HL-60 (cell line): Measurements from ENCODE around the gene ZFAND6.

Experiments
- GABPA ChIP-seq: IDR thresholded peaks from 2 replicates; pipeline ENCODE4 v1.6.1; 2012; ENCODE audit warnings: low read depth
- POLR2AphosphoS5 ChIP-seq: IDR thresholded peaks from 2 replicates; pipeline ENCODE4 v1.6.1; 2012; ENCODE audit warnings: low read depth
- REST ChIP-seq: IDR thresholded peaks from 2 replicates; pipeline ENCODE4 v1.6.1; 2012; ENCODE audit warnings: low read depth; ENCODE audit not compliant: insufficient replicate concordance
- SPI1 ChIP-seq: IDR thresholded peaks from 2 replicates; pipeline ENCODE4 v1.6.1; 2012; ENCODE audit warnings: low read depth, mild to moderate bottlenecking, borderline replicate concordance
- TF ChIP-seq, protein P1 (sequence below): IDR thresholded peaks from one replicate; pipeline ENCODE4 v1.5.1; 2011; ENCODE audit warnings: low read length, control low read depth, inconsistent platforms; ENCODE audit not compliant: insufficient read depth

- TF ChIP-seq, protein P1, sequence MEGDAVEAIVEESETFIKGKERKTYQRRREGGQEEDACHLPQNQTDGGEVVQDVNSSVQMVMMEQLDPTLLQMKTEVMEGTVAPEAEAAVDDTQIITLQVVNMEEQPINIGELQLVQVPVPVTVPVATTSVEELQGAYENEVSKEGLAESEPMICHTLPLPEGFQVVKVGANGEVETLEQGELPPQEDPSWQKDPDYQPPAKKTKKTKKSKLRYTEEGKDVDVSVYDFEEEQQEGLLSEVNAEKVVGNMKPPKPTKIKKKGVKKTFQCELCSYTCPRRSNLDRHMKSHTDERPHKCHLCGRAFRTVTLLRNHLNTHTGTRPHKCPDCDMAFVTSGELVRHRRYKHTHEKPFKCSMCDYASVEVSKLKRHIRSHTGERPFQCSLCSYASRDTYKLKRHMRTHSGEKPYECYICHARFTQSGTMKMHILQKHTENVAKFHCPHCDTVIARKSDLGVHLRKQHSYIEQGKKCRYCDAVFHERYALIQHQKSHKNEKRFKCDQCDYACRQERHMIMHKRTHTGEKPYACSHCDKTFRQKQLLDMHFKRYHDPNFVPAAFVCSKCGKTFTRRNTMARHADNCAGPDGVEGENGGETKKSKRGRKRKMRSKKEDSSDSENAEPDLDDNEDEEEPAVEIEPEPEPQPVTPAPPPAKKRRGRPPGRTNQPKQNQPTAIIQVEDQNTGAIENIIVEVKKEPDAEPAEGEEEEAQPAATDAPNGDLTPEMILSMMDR, result no peak
- no peak for TF ChIP-seq POLR2AphosphoS5
- TF ChIP-seq REST, result no peak
- TF ChIP-seq GABPA, result no peak
- no peak for TF ChIP-seq SPI1
Measured at GRCh38 chr15:80171787-80172186, 112.3 kb downstream of the ZFAND6 start.
